OCI-LY1 (cell line): Measurements from ENCODE around the gene FRMD5.

Experiments used
- CTCF ChIP-seq: fragments of 200-600 bp; sonication (generic), shearing (Covaris generic); IDR thresholded peaks from 2 replicates; pipeline ENCODE4 v1.5.1; 2017; ENCODE audit warnings: mild to moderate bottlenecking, antibody characterized with exemption, low read length, moderate library complexity, mixed read lengths
- EZH2 ChIP-seq: fragments of 200-600 bp; sonication (generic), shearing (Covaris generic); IDR thresholded peaks from 2 replicates; pipeline ENCODE4 v1.8.0; 2017; ENCODE audit warnings: borderline replicate concordance, mixed run types, mild to moderate bottlenecking, antibody characterized with exemption, low read length, moderate library complexity, mixed read lengths

- TF ChIP-seq CTCF (no peak), EZH2 (no peak)
Observed at GRCh38 chr15:44145495-44145894, 49.6 kb downstream of the FRMD5 start.
